Mucosa of stomach (tissue), 1 donor: Measurements from ENCODE around the gene PFKFB3.
A peak's percentile ranks its signal among the peaks of the same experiment; 100 is the strongest.
"Not testable (repeated sequence)": the region's sequence is repeated elsewhere in the genome, so short reads cannot be mapped to it uniquely, and the experiment has no call there.

Experiments used
- H3K27me3 ChIP-seq: one replicate; pipeline ENCODE4 v1.7.0; 2013; ENCODE audit warnings: mild to moderate bottlenecking, low read length; ENCODE audit not compliant: control insufficient read depth, insufficient read depth
- H3K36me3 ChIP-seq: one replicate; pipeline ENCODE4 v1.7.0; 2013; ENCODE audit warnings: low read length; ENCODE audit not compliant: control insufficient read depth, insufficient read depth
- H3K4me1 ChIP-seq: one replicate; pipeline ENCODE4 v1.7.0; 2013; ENCODE audit warnings: mild to moderate bottlenecking, low read length; ENCODE audit not compliant: control insufficient read depth, insufficient read depth
- H3K4me3 ChIP-seq: one replicate; pipeline ENCODE4 v1.7.0; 2013; ENCODE audit warnings: low read length
- H3K9ac ChIP-seq: one replicate; pipeline ENCODE4 v1.7.0; 2013; ENCODE audit warnings: mild to moderate bottlenecking, low read length, moderate library complexity
- H3K9me3 ChIP-seq: one replicate; pipeline ENCODE4 v1.7.0; 2013; ENCODE audit warnings: mild to moderate bottlenecking, low read length, moderate library complexity; ENCODE audit not compliant: control insufficient read depth
- donor health status: Pancreatic carcinoma.

Gene PFKFB3

GRCh38 chr10:6197321-6197720 lies 5.4 kb upstream of the PFKFB3 start:
- Histone ChIP-seq H3K27me3 (peaks cover 3% of the 10 kb centered on the region), H3K4me3 (no peak overlapping the region), H3K9me3 (no peaks in the 10 kb centered on the region), H3K9ac (no peak overlapping the region), H3K36me3 (no peaks in the 10 kb centered on the region), H3K4me1 (peaks cover 22% of the 10 kb centered on the region)

DNA sequence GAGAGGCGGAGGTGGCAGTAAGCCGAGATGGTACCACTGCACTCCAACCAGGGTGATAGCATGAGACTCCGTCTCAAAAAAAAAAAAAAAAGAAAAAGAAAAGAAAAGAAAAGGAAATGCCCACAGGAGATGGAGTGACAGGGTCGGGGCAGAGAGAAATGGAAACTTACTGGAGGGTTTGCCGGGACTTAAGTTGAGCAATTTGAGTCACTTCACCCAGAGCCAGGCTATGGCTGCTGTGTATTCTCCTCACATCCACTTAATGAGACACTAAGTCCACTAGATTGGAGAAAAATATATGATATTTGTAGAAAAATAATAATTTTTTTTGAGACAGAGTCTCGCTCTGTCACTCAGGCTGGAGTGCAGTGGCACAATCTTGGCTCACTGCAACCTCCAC lies 4.6 kb upstream of the PFKFB3 start:
- H3K4me1 ChIP-seq = peaks cover 24% of the 10 kb centered on the region
- H3K4me3 ChIP-seq = no peak overlapping the region
- H3K27me3 ChIP-seq = peaks cover 6% of the 10 kb centered on the region
- H3K36me3 ChIP-seq = no peaks in the 10 kb centered on the region
- no peak overlapping the region for H3K9ac ChIP-seq
- no peaks in the 10 kb centered on the region for H3K9me3 ChIP-seq

DNA sequence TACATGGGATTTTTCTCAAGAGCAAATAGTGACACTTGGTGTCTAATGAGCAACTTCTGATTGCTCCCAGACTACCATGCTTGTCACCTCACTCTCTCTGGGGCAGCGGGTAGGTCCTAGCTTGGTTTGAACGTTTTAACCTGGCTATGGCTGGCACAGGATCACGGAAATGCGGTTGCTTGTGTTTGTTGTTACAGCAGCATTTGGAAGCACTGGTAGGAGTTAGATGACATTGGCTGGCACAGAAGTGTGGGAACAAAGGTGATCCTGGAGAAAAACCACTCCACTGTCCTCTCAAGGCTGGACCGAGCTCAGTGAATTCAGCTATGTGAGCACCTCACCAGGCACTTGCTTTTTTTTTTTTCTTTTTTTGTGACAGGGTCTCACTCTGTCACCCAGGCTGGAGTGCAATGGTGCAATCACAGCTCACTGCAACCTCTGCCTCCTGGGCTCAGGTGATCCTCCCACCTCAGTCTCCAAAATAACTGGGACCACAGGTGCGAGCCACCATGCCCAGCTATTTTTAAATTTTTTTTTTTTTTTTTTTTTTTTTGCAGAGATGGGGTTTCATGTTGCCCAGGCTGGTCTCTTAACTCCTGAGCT lies 3.5 kb upstream of the PFKFB3 start:
- Histone ChIP-seq H3K9ac (no peak overlapping the region), H3K27me3 (peaks cover 6% of the 10 kb centered on the region), H3K36me3 (no peaks in the 10 kb centered on the region), H3K4me1 (peaks cover 25% of the 10 kb centered on the region), H3K9me3 (no peaks in the 10 kb centered on the region), H3K4me3 (no peak overlapping the region)

GRCh38 chr10:6200440-6200733 lies 2.3 kb upstream of the PFKFB3 start:
- Histone ChIP-seq H3K36me3 (no peaks in the 10 kb centered on the region), H3K4me3 (no peak overlapping the region), H3K27me3 (peaks cover 6% of the 10 kb centered on the region), H3K4me1 (peaks cover 30% of the 10 kb centered on the region), H3K9me3 (no peaks in the 10 kb centered on the region), H3K9ac (no peak overlapping the region)

DNA sequence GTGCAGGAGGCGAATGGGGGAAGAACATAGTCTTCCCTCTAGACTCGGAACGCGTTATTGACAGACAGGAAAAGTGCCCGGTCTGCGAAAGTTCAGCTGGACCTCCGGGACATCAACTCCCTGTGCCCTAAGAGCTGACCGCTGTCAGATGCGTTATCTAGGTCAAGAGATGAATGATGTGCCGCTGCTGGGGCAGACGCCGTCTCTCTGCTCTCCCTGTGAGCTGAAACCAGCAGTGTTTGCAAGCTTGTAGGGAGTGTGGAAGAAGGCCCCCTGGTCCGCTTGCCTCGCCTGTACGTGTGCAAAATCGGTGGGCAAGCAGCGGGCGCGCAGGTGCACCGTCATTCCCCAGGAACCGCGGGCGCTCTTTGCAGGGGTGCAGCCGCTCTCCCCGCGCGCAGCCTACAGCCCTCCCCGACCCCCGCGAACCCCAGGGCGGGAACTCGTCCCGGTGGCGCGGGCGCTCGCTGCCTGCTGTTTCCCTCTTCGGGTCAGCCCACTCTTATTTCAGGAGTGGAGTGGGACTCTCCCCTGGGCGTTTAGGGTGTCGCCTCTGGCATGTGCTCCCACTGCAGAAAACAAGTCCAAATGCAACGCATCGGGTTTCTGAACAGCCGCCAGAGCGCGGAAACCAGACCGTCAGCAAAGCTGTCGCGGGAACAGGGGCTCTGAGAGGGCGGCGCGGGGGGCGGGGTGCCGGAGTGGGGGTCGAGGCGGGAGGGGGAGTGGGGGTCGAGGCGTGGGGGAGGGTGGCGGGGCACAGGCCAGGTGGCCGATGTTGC lies 1.8 kb upstream of the PFKFB3 start:
- H3K4me1 ChIP-seq = peaks cover 27% of the 10 kb centered on the region

DNA sequence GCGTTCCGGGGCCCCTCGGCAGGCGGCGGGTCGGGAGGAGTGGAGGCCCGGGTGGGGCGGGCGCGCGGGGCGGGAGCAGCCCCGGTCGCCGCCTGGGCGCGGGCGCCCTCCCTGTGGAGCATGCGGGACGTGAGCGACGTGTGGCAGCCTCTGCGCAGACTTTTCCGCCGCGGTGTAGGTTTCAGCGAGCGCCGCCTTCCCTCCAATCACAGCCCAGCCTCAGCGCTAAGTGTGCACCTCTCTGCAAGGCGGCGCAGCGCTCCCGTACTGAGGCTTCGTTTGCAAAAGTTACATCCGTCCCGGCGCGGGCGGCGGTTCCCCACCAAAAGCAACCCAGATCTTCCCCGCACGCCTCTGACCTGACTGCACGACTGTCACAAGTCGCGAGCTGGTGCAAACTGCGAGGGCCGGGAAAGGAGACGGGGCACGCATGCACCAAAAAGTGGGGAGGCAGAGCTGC lies 1.2 kb upstream of the PFKFB3 start:
- Histone ChIP-seq H3K4me3 (peak overlapping the region; percentile 63), H3K9me3 (no peaks in the 10 kb centered on the region), H3K36me3 (no peaks in the 10 kb centered on the region), H3K9ac (peak overlapping the region; percentile 66), H3K4me1 (peaks cover 27% of the 10 kb centered on the region), H3K27me3 (peaks cover 6% of the 10 kb centered on the region)

More for the DNA sequence above, 1.8 kb upstream of the PFKFB3 start:
- H3K27me3 ChIP-seq = peaks cover 6% of the 10 kb centered on the region
- H3K9ac ChIP-seq = peak overlapping the region; percentile 43
- H3K4me3 ChIP-seq = peak overlapping the region; percentile 14
- no peaks in the 10 kb centered on the region for H3K9me3 ChIP-seq
- no peaks in the 10 kb centered on the region for H3K36me3 ChIP-seq

DNA sequence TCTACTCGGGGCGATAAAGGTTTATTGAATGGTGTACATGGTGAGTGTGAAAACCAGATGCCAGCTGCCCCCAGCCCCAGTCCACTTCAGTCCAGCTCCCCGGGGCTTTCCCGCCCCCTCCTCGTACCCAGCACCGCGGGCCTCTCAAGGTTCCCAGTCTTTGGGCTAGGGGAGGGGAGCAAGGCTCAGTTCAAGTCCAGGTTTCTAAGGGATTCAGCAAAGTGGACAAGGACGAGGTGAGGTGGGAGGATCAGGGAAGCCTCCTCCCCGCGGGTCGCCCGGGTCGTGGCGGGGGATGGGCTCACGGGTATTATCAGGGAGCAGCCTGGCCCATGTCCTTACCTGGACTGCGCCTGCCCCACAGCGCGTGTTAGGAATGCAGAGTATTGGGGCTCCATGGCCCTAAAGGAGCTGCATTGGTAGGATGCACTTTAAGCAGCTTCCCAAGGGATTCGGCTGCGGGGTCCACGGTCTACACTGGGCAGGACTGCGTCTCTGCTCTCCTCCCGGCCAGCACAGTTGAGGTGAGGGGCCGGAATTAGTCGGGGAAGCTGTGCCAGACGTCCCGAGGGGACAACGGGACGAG lies 541 bp upstream of the PFKFB3 start:
- peaks cover 27% of the 10 kb centered on the region for H3K4me1 ChIP-seq
- H3K9me3 ChIP-seq = no peaks in the 10 kb centered on the region
- H3K27me3 ChIP-seq = peaks cover 6% of the 10 kb centered on the region
- H3K36me3 ChIP-seq = no peaks in the 10 kb centered on the region
- H3K9ac ChIP-seq = peak overlapping the region; percentile 66
- peak overlapping the region; percentile 63 for H3K4me3 ChIP-seq

DNA sequence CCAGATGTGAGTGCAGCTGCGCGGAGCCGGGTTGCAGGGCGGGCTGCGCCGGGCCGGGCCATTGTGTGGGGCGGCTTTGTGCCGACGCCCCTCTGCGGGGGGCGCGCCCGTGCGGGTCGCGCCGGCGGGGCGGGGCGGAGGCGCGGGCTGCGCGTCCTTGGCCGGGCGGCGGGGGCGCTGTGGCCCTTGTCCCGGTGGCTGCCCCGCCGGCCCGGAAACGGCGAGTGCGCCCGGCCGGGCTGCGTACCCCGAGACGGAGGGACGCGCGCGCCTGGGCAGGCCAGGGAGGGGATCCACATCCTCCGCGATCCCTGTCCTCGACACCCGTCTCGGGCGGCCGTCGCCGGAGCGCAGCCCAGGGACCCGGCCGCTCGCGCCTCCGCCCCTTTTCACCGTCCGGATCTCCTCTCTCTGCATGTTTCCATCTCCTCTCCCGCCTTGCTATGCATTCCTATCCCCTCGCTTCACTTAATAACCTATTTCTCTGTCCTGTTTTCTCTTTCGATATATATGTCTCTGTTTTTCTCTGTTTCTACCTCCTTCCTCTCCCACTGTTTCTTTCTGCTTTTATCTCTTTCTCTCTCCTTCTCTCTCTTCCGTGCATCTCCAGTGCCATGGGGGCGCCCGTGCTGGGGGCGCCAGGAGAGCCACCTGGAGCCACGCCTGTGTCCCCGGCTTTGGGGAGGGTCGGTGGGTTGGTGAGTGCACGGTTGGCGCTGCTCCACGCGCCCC lies 765 bp downstream of the PFKFB3 start:
- H3K9ac ChIP-seq = peak overlapping the region; percentile 69
- peaks cover 27% of the 10 kb centered on the region for H3K4me1 ChIP-seq
- H3K36me3 ChIP-seq = no peaks in the 10 kb centered on the region
- peaks cover 6% of the 10 kb centered on the region for H3K27me3 ChIP-seq
- H3K9me3 ChIP-seq = no peaks in the 10 kb centered on the region
- H3K4me3 ChIP-seq = peak overlapping the region; percentile 43

DNA sequence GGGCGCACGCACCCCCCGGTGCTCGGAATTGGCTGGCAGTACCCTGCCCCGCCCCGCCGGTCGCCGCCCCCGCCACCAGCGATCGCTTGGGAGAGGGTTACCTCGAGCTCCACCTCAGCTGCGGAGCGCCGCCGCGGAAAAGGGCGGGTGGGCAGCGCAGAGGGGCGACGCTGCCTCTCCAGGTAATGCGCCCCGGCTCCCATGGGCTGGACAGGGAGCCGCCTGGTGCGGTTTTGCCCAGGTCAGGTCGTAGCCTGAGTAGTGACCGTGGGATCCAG lies 1.3 kb downstream of the PFKFB3 start:
- peak overlapping the region; percentile 49 for H3K9ac ChIP-seq
- no peaks in the 10 kb centered on the region for H3K9me3 ChIP-seq
- H3K27me3 ChIP-seq = peaks cover 6% of the 10 kb centered on the region
- peaks cover 25% of the 10 kb centered on the region for H3K4me1 ChIP-seq
- peak overlapping the region; percentile 43 for H3K4me3 ChIP-seq
- no peaks in the 10 kb centered on the region for H3K36me3 ChIP-seq

- Histone ChIP-seq H3K27me3 (peaks cover 6% of the 10 kb centered on the region), H3K4me1 (peaks cover 22% of the 10 kb centered on the region)
These were observed 1.8 kb downstream of the PFKFB3 start for GRCh38 chr10:6204341-6205191.

DNA sequence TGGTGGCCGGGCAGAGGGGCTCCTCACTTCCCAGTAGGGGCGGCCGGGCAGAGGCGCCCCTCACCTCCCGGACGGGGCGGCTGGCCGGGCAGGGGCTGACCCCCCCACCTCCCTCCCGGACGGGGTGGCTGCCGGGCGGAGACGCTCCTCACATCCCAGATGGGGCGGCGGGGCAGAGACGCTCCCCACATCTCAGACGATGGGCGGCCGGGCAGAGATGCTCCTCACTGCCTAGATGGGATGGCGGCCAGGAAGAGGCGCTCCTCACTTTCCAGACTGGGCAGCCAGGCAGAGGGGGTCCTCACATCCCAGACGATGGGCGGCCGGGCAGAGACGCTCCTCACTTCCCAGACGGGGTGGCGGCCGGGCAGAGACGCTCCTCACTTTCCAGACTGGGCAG lies 3.8 kb downstream of the PFKFB3 start:
- not testable (repeated sequence) for H3K4me3 ChIP-seq, H3K27me3 ChIP-seq, H3K36me3 ChIP-seq, H3K9me3 ChIP-seq, H3K9ac ChIP-seq
- H3K4me1 ChIP-seq = peaks cover 23% of the 10 kb centered on the region

More at GRCh38 chr10:6204341-6205191, 1.8 kb downstream of the PFKFB3 start:
- H3K4me3 ChIP-seq = peak overlapping the region; percentile 43
- no peaks in the 10 kb centered on the region for H3K9me3 ChIP-seq
- H3K36me3 ChIP-seq = no peaks in the 10 kb centered on the region
- peak overlapping the region; percentile 49 for H3K9ac ChIP-seq
